ENCODE measurements around the gene EPB41L2. TPM values are rescaled to one million over a fixed set of nuclear protein-coding genes. Genes with fewer than 3 reads are reported as not detected.

The EPB41L2 gene
- total RNA-seq, 2 donors from 2014 or later, result 99.6 to 110 TPM

- Histone ChIP-seq H3K9me3 (no peaks in the 10 kb centered on the region), H3K4me1 (ENCODE audit: control insufficient read depth in 1 of 2, low read depth in 2 of 2) (peaks cover 31 to 67% of the 10 kb centered on the region in 2 donors), H3K27ac (no peak overlapping the region), H3K27me3 (replicated peaks; ENCODE audit: insufficient read depth) (no peaks in the 10 kb centered on the region), H3K4me3 (peak overlapping the region; percentile 68), H3K36me3 (no peaks in the 10 kb centered on the region)
- DNase-seq (ENCODE audit: low spot score) (no peak), ATAC-seq (ENCODE audit: insufficient number of reproducible peaks, low FRiP score, low read depth) (no peak)
- TF ChIP-seq CTCF (IDR thresholded peaks at IDR 0.05), result no peak
These were observed 96.6 kb downstream of the EPB41L2 start for GRCh38 chr6:130966344-130966980.

GRCh38 chr6:130965656-130966055 is 97.4 kb downstream of the EPB41L2 start:
- TF ChIP-seq CTCF (IDR thresholded peaks at IDR 0.05), result no peak
- peaks cover 31 to 67% of the 10 kb centered on the region in 2 donors for H3K4me1 ChIP-seq (ENCODE audit: control insufficient read depth in 1 of 2, low read depth in 2 of 2)
- H3K27me3 ChIP-seq (replicated peaks; ENCODE audit: insufficient read depth), result no peaks in the 10 kb centered on the region
- DNase-seq (ENCODE audit: low spot score) (no peak), ATAC-seq (ENCODE audit: insufficient number of reproducible peaks, low FRiP score, low read depth) (no peak)
- H3K36me3 ChIP-seq, result no peaks in the 10 kb centered on the region
- H3K27ac ChIP-seq, result no peak overlapping the region
- H3K4me3 ChIP-seq, result peak overlapping the region; percentile 11
- H3K9me3 ChIP-seq, result no peaks in the 10 kb centered on the region

- no peaks in the 10 kb centered on the region for H3K36me3 ChIP-seq
- H3K9me3 ChIP-seq, result no peaks in the 10 kb centered on the region
- ATAC-seq (ENCODE audit: insufficient number of reproducible peaks, low FRiP score, low read depth) (no peak), DNase-seq (ENCODE audit: low spot score) (no peak)
- peaks cover 31 to 69% of the 10 kb centered on the region in 2 donors for H3K4me1 ChIP-seq (ENCODE audit: control insufficient read depth in 1 of 2, low read depth in 2 of 2)
- no peaks in the 10 kb centered on the region for H3K27me3 ChIP-seq (replicated peaks; ENCODE audit: insufficient read depth)
- peak overlapping the region; percentile 11 for H3K4me3 ChIP-seq
- TF ChIP-seq CTCF (IDR thresholded peaks at IDR 0.05), result no peak
- no peak overlapping the region for H3K27ac ChIP-seq
These were observed 98.0 kb downstream of the EPB41L2 start for GRCh38 chr6:130964808-130965604.

- H3K4me3 ChIP-seq, result no peak overlapping the region
- DNase-seq (ENCODE audit: low spot score), result no peak
- H3K4me1 ChIP-seq (ENCODE audit: control insufficient read depth in 1 of 2, low read depth in 2 of 2), result peaks cover 37 to 77% of the 10 kb centered on the region in 2 donors
- no peaks in the 10 kb centered on the region for H3K27me3 ChIP-seq (replicated peaks; ENCODE audit: insufficient read depth)
- no peaks in the 10 kb centered on the region for H3K9me3 ChIP-seq
- no peaks in the 10 kb centered on the region for H3K36me3 ChIP-seq
- no peak overlapping the region for H3K27ac ChIP-seq
- TF ChIP-seq CTCF (IDR thresholded peaks at IDR 0.05), result no peak
- ATAC-seq (ENCODE audit: insufficient number of reproducible peaks, low FRiP score, low read depth), result no peak
These were observed 98.8 kb downstream of the EPB41L2 start for GRCh38 chr6:130964289-130964688.

- Histone ChIP-seq H3K36me3 (no peaks in the 10 kb centered on the region), H3K27me3 (replicated peaks; ENCODE audit: insufficient read depth) (no peaks in the 10 kb centered on the region), H3K4me1 (ENCODE audit: control insufficient read depth in 1 of 2, low read depth in 2 of 2) (peaks cover 35 to 74% of the 10 kb centered on the region in 2 donors), H3K4me3 (no peak overlapping the region), H3K27ac (no peak overlapping the region), H3K9me3 (no peaks in the 10 kb centered on the region)
- no peak for TF ChIP-seq CTCF (IDR thresholded peaks at IDR 0.05)
- ATAC-seq (ENCODE audit: insufficient number of reproducible peaks, low FRiP score, low read depth) (no peak), DNase-seq (ENCODE audit: low spot score) (no peak)
These were observed 100.1 kb downstream of the EPB41L2 start for GRCh38 chr6:130962966-130963365.
